Natural killer cell (primary cell): ENCODE data around the gene PACRG. TPM values are rescaled to one million over a fixed set of nuclear protein-coding genes. Genes with fewer than 3 reads are reported as not detected.

Source experiments
- ATAC-seq, 3 donors: fragments of 150-1000 bp in 2 of 3; fragments of 200-7000 bp in 1 of 3; cut with Tn5 transposase; 1 replicate in 1 of 3; 2 replicates in 2 of 3; pipeline ENCODE4 v1.10.0; 2021; ENCODE audit warnings: mild to moderate bottlenecking in 2 of 3, moderate library complexity in 2 of 3
- DNase-seq, 2 donors: peaks; one replicate each; pipeline versions ENCODE4 v3.0.0 to v3.0.0-alpha.2; 2013 to 2021; ENCODE audit warnings: mixed read lengths in 1 of 2
- H3K27ac ChIP-seq: one replicate; pipeline ENCODE4 v1.5.1; 2013; ENCODE audit warnings: mild to moderate bottlenecking, low read length
- H3K27me3 ChIP-seq: one replicate; pipeline ENCODE4 v1.6.1; 2013; ENCODE audit warnings: low read length; ENCODE audit not compliant: control insufficient read depth, insufficient read depth
- H3K36me3 ChIP-seq: one replicate; pipeline ENCODE4 v1.6.1; 2013; ENCODE audit warnings: low read length; ENCODE audit not compliant: control insufficient read depth, insufficient read depth
- H3K4me1 ChIP-seq: one replicate; pipeline ENCODE4 v1.6.1; 2013; ENCODE audit warnings: low read length; ENCODE audit not compliant: control insufficient read depth, insufficient read depth
- H3K4me3 ChIP-seq: one replicate; pipeline ENCODE4 v1.5.1; 2013; ENCODE audit warnings: low read length
- H3K9me3 ChIP-seq: one replicate; pipeline ENCODE4 v1.6.1; 2013; ENCODE audit warnings: low read length; ENCODE audit not compliant: control insufficient read depth, insufficient read depth
- H3K27ac Mint-ChIP-seq, 2 donors: one replicate each; pipeline ENCODE4 v1.8.0; 2022; ENCODE audit warnings: mild to moderate bottlenecking in 2 of 2, mixed read lengths in 2 of 2, moderate library complexity in 1 of 2
- H3K27me3 Mint-ChIP-seq, 2 donors: one replicate each; pipeline ENCODE4 v1.8.0; 2022; ENCODE audit warnings: low read depth in 2 of 2, mixed read lengths in 2 of 2
- H3K36me3 Mint-ChIP-seq: one replicate; pipeline ENCODE4 v1.8.0; 2022; ENCODE audit warnings: mixed read lengths
- H3K4me1 Mint-ChIP-seq, 2 donors: one replicate each; pipeline ENCODE4 v1.8.0; 2022; ENCODE audit warnings: mixed read lengths in 2 of 2
- H3K4me3 Mint-ChIP-seq: one replicate; pipeline ENCODE4 v1.8.0; 2022; ENCODE audit warnings: mild to moderate bottlenecking, moderate library complexity, mixed read lengths
- H3K9me3 Mint-ChIP-seq, 2 donors: one replicate each; pipeline ENCODE4 v1.8.0; 2022; ENCODE audit warnings: mixed read lengths in 2 of 2
- WGBS: methylation state at CpG from one replicate; pipeline ENCODE4 v1.1.7; 2013; ENCODE audit warnings: missing lambda C conversion rate; ENCODE audit not compliant: insufficient coverage; 5-methylcytosine and 5-hydroxymethylcytosine counted together
- intact Hi-C: fragments of 100-400 bp; cut with micrococcal nuclease; formaldehyde crosslinking; loops from one replicate; pipeline ENCODE4 v1.14.2; 2022
- total RNA-seq, 4 donors: library from RNA; stranded (reverse); fragments of 120-200 nt in 1 of 4; gene quantifications; one replicate each; pipeline versions ENCODE4 v1.2.3 to v1.2.4, GENCODE V29; 2013 to 2022
- TF ChIP-seq, protein P1 (sequence below): fragments of 200-600 bp; IDR thresholded peaks from one replicate; pipeline ENCODE4 v1.8.0; 2022; ENCODE audit warnings: antibody characterized with exemption

PACRG gene
- total RNA-seq, 3 donors from 2014 or later (not counting 1 experiment from before 2014, with no cell fraction given), result 0.52 TPM; not detected in 2

DNA sequence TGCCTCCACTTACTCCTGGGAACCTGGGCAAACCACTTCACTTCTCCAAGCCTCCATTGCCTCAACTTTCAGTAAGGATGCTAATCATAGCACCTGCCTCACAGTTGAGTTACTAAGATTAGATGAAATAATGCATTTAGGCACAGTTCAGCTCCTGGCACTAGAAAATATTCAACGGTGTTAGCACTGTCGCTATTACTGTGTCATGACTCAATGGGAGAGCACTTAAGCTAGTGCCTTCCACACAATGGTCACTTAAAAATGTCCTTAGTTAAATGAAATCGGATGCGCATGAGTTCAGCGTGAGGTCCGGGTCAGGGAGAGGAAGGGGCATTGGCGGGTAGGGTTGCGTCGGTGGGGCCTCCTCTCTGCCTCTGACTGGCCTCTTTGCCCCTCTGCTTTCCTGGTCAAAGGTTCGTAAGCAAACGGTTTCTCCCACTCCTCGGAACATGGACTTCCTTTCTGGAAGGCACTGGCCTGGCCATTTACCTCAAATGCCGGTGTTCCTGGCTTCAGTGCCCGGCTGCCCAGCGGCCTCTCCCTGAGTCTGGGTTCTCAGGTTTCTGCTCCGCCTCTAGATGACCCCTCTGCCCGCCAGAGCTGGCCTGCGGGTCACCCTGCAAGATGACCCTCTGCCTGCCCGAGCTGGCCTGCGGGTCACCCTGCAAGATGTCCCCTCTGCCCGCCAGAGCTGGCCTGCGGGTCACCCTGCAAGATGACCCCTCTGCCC, 562.9 kb downstream of the PACRG start:
- intact Hi-C loops, result no loop called here
- H3K4me1 Mint-ChIP-seq, result no peaks in the 10 kb centered on the region
- Histone ChIP-seq H3K4me3 (no peak overlapping the region), H3K27me3 (no peaks in the 10 kb centered on the region), H3K9me3 (no peaks in the 10 kb centered on the region), H3K36me3 (no peaks in the 10 kb centered on the region), H3K27ac (no peak overlapping the region), H3K4me1 (no peaks in the 10 kb centered on the region)
- no peak for DNase-seq
- H3K27ac Mint-ChIP-seq, result no peak overlapping the region
- TF ChIP-seq, protein P1, sequence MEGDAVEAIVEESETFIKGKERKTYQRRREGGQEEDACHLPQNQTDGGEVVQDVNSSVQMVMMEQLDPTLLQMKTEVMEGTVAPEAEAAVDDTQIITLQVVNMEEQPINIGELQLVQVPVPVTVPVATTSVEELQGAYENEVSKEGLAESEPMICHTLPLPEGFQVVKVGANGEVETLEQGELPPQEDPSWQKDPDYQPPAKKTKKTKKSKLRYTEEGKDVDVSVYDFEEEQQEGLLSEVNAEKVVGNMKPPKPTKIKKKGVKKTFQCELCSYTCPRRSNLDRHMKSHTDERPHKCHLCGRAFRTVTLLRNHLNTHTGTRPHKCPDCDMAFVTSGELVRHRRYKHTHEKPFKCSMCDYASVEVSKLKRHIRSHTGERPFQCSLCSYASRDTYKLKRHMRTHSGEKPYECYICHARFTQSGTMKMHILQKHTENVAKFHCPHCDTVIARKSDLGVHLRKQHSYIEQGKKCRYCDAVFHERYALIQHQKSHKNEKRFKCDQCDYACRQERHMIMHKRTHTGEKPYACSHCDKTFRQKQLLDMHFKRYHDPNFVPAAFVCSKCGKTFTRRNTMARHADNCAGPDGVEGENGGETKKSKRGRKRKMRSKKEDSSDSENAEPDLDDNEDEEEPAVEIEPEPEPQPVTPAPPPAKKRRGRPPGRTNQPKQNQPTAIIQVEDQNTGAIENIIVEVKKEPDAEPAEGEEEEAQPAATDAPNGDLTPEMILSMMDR, result no peak
- H3K4me3 Mint-ChIP-seq, result no peak overlapping the region
- H3K36me3 Mint-ChIP-seq, result no peaks in the 10 kb centered on the region
- H3K9me3 Mint-ChIP-seq, result no peaks in the 10 kb centered on the region
- 91% methylated on average over 22 of the region's 22 CpGs for WGBS
- ATAC-seq, result no peak
- no peaks in the 10 kb centered on the region for H3K27me3 Mint-ChIP-seq

DNA sequence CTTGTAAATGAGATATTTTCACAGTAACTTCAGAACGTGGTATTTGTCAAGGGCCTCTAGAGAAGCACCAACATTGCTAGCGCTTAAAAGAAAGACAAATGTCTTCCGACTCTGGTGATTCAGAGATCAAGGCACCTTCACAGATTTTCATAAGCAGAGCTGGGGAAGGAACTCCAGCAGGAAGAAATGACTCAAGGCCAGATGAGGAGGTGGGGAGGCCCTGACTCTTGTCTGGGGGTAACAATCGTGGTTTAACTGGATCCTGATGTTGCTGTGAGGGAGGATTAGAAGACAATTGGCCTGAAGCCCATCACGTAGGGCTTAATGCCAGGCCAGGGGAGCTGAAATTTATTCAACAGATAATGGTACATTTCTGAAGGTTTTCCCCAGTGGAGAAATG, 563.8 kb downstream of the PACRG start:
- intact Hi-C loops, result no loop called here
- H3K36me3 Mint-ChIP-seq, result no peaks in the 10 kb centered on the region
- TF ChIP-seq, protein P1, result no peak
- Histone ChIP-seq H3K9me3 (no peaks in the 10 kb centered on the region), H3K36me3 (no peaks in the 10 kb centered on the region), H3K27me3 (no peaks in the 10 kb centered on the region), H3K4me1 (no peaks in the 10 kb centered on the region), H3K27ac (no peak overlapping the region), H3K4me3 (no peak overlapping the region)
- no peaks in the 10 kb centered on the region for H3K27me3 Mint-ChIP-seq
- H3K9me3 Mint-ChIP-seq, result no peaks in the 10 kb centered on the region
- no peak for DNase-seq
- no peak overlapping the region for H3K4me3 Mint-ChIP-seq
- 81% methylated on average over 5 of the region's 5 CpGs for WGBS
- H3K4me1 Mint-ChIP-seq, result no peaks in the 10 kb centered on the region
- H3K27ac Mint-ChIP-seq, result no peak overlapping the region
- no peak for ATAC-seq

DNA sequence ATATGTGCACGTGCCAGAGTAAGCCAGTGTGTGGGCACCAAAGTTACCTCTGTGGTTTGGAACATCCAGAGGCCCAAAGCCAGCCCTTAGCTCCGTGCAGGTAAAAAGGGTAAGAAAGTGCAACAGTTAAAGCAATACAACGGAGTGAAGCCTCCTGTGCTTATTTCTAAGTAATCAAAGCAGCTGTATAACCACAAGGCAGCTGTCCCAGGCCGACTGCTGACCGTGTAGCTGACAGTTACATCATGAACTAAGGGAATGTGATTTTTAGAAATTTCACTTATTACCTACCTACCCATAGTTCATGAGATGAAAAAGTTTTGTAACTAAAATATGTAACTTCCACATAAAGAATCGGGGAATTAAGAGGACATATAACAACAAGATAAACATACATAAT, 565.5 kb downstream of the PACRG start:
- Mint-ChIP-seq H3K27me3 (no peaks in the 10 kb centered on the region), H3K36me3 (no peaks in the 10 kb centered on the region), H3K4me1 (no peaks in the 10 kb centered on the region), H3K4me3 (no peak overlapping the region), H3K27ac (no peak overlapping the region), H3K9me3 (no peaks in the 10 kb centered on the region)
- DNase-seq (no peak), ATAC-seq (no peak)
- 88% methylated on average over 4 of the region's 6 CpGs for WGBS
- intact Hi-C loops, result no loop called here
- Histone ChIP-seq H3K36me3 (no peaks in the 10 kb centered on the region), H3K9me3 (no peaks in the 10 kb centered on the region), H3K4me1 (no peaks in the 10 kb centered on the region), H3K27ac (no peak overlapping the region), H3K27me3 (no peaks in the 10 kb centered on the region), H3K4me3 (no peak overlapping the region)
- TF ChIP-seq, protein P1, result no peak

DNA sequence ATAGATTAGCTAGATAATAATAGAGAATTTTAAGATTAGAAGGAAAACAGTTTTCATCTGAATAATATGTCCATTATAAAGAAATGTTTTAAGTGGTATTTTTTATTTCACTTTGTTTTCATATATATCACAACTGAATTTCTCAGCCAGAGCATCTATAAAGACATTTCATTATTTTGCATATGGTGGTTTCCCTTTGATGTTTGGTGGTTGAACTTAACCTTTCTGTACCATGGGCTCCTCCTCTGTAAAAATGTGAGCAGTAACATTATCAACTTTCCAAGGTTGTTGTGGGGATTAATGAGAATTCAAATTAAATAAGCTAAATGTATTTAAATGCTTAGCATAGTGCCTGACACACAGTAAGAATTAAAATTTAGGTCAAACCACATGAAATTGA, 567.0 kb downstream of the PACRG start:
- Histone ChIP-seq H3K4me3 (no peak overlapping the region), H3K4me1 (no peaks in the 10 kb centered on the region), H3K36me3 (no peaks in the 10 kb centered on the region), H3K27ac (no peak overlapping the region), H3K27me3 (no peaks in the 10 kb centered on the region), H3K9me3 (no peaks in the 10 kb centered on the region)
- ATAC-seq, result no peak
- TF ChIP-seq, protein P1, result no peak
- Mint-ChIP-seq H3K4me3 (no peak overlapping the region), H3K9me3 (no peaks in the 10 kb centered on the region), H3K4me1 (no peaks in the 10 kb centered on the region), H3K27ac (no peak overlapping the region), H3K36me3 (no peaks in the 10 kb centered on the region), H3K27me3 (no peaks in the 10 kb centered on the region)
- DNase-seq, result no peak
- intact Hi-C loops, result no loop called here
